ENCODE results near the gene EIF4E2. TPM values are rescaled to one million over a fixed set of nuclear protein-coding genes. Genes with fewer than 3 reads are reported as not detected.

Gene EIF4E2, protein sequence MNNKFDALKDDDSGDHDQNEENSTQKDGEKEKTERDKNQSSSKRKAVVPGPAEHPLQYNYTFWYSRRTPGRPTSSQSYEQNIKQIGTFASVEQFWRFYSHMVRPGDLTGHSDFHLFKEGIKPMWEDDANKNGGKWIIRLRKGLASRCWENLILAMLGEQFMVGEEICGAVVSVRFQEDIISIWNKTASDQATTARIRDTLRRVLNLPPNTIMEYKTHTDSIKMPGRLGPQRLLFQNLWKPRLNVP
- total RNA-seq, result 10 to 100 TPM; 54.0 to 62.0 TPM

DNA sequence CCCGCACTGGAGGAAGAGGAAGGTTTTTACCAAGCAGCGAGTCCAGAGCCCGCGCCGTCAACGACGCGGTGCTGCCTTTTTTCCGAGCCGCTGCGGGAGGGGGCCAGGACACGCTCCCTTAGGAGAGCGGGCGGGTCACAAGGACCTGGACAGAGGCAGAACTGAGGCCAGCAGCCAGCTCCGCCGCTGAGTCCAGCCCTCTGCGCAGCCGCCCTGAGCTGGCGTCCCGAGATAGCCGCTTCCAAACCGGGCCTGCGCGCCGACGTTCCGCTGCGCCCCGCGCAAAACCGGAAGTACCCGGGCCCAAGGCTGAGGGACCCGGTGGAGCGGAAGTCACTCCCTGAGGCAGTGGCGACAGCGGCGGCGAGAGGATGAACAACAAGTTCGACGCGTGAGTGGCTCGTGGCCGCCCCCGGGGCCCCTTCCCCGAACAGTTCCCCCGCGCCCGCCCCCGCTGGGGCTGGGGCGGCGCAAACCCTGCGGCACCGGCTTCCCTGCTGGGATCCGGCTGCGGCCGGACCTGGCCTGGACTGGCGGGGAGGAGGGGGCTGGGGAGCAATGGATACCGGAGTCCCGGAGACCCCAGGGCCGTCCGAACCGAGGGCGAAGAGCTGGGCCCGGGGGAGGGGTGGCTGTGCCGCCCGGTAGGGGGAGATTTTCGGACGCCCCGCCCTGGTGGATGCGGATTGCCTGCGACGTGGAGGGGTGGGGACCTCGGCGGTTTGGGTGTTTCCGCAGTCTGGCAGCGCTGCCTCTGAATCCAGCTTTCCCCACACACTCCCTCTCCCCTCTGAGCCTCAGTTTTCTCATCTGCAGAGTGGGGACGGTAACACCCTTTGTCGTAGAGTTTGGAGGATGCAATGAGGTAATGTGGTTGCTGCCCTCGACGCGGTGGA, at the start of gene EIF4E2, which contains the start of gene TIGD1:
Gene EIF4E2, plus strand, starts transcription at position 336 of the 896 bp plus-strand sequence. Its CDS starts 36 bp downstream, at position 372.
Gene TIGD1, minus strand, starts transcription at position 204 of the 896 bp plus-strand sequence. CDS start 675 bp downstream, outside the sequence.
- Mint-ChIP-seq H3K36me3 (peaks cover 41 to 58% of the 10 kb centered on the region in 2 donors), H3K27ac (peak within 1 kb of the TSS; percentile 96 to 100), H3K9me3 (peaks cover 4% of the 10 kb centered on the region in 2 donors)
- peak; percentile 94 to 95 for ATAC-seq
- peak; percentile 91 for DNase-seq (ENCODE audit: low spot score in 2 of 2)

DNA sequence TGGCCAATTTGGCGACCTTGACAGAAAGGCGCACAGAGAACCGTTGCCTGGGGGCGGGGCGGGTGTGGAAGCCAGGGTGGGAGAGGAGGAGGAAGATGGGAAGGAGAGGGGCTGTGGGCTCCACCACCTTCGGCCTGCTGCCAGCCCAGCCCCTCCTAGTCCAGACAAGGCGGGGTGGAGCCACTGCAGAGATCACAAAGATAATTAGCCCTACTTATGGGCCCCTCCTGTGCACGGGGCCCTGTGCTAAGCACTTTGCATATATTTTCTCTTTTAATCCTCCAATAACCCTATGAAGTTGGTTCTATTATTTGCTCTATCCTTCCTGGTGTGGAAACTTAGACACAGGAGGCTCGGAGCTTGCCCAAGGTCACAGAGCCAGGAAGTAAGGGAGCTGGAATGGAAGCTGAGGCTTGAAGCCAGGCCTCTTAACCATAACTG, 49.1 kb upstream of the EIF4E2 start:
- ATAC-seq (no peak), DNase-seq (ENCODE audit: low spot score in 2 of 2) (no peak)
- Mint-ChIP-seq H3K27ac (no peak overlapping the region), H3K36me3 (no peaks in the 10 kb centered on the region), H3K9me3 (no peaks in the 10 kb centered on the region)

DNA sequence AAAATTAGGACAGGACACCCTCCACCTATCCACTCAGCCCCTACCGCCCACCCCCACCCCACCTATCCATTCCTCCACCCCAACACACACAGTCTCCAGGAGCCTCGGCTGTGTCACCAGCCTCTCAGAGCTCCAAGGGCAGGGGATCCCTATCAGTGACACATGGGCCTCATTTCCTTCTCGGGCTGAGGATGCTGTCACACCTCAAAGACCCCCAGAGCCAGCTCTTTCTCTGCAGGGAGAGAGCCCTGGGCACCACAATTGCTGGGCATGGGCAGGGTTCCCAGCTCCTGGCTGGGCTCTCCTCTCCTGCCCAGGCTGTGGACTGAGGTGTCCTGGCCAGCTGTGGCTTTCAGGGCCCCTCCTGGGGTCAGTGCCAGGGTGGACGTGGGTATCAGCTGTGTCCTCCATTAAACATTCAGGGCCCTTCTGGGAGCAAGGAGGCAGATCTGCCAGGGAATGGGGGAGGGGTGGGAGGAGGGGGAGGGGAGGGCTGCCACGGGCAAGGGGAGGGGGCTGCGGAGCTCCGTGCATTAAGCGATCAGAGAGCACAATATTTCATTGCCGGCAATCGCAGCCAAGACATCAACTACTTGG, 48.6 kb upstream of the EIF4E2 start:
- DNase-seq (ENCODE audit: low spot score in 2 of 2) (no peak), ATAC-seq (no peak)
- Mint-ChIP-seq H3K9me3 (no peaks in the 10 kb centered on the region), H3K27ac (no peak overlapping the region), H3K36me3 (no peaks in the 10 kb centered on the region)

DNA sequence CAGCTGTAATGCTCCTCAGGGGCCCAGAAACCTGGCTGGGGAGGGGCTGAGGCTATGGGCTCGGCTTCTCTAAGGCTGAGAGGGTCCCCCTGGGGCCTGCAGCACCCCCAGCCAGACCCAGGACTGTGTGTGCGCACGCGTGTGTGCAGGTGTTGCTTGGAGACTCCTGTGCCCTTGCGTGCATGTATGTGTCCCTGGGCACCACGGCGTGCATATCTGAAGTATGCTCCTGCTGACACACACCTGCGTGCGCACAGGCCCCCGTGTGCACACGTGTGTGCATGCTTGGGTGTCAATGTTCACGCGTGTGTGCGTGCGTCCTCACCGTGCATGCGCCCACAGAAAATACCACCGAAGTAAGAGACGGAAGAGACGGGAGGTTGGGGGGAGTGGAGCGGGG, 48.0 kb upstream of the EIF4E2 start:
- ATAC-seq (peak; percentile 18 to 19), DNase-seq (ENCODE audit: low spot score in 2 of 2) (no peak)
- no peak overlapping the region for H3K27ac Mint-ChIP-seq

DNA sequence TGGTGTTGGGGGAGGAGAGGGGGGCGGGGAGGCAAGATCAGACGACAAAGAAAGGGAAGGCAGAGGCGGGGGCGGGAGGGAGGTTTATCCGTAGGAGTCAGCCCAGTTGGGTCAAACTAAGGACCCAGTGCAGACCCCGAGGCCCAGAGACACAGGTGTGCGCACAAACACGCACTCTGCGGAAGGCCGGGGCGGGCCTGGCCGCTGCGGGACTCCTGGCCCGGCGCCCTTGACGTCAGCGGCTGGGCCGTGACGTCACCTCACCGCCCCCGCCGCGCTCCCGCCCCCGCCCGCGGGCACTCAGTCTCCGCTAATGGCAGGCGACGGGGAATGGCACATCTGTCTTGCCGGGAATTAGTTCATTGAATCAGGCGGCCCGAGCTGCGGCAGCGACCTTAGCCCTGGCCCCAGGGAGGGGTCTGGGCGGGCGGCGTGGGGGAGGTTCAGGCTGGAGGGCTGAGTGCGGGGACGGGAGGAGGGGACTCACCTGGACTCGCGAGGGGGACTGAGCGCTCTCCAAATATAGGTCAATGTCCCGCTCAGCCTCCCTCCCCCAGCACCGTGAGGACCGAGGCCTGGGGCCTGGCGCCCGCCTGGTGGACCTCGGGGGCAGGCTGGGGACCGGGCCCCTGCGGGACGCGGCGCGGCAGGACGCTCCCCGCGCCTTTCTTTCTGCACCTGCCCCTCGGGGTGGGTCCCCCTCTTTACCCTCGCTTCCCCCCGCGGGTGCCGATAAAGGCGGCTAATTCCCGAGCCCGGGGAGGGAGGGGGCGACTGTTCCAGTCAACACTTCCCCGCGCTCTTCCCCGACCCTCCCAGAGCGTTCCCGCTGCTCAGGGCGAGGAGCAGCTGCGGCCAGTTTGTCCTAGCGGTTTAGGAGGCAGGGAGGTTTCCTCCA, 47.3 kb upstream of the EIF4E2 start:
- DNase-seq (ENCODE audit: low spot score in 2 of 2) (peak in 1 of 2 donors; percentile 30), ATAC-seq (peak; percentile 58)
- Mint-ChIP-seq H3K27ac (no peak overlapping the region), H3K9me3 (no peaks in the 10 kb centered on the region), H3K36me3 (no peaks in the 10 kb centered on the region)

More for the DNA sequence above, 48.0 kb upstream of the EIF4E2 start:
- Mint-ChIP-seq H3K9me3 (no peaks in the 10 kb centered on the region), H3K36me3 (no peaks in the 10 kb centered on the region)

DNA sequence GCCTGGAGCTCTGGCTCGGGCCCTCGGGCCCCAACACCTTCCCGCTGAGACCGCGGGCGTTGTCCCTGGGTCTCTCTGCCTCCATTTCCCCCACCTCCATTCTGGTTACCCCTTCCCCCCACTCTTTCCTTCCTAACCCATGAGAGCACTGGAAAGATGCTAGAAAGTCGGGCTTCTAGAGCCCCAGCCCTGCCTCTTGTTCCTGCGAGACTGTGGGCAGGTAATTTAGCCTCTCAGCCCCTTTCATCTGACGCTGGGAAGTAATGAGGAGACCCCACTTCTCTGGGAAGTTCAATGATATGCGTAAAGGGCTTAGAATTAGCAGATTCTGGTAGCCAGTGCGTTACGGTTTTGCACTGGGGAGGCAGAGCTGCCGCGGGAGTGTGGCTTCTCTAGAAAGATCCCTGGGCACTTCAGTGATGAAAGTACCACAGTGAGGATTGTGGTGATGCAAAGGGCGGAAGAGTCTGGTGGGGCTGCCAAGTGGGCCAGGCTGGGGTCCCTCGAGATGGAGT, 46.6 kb upstream of the EIF4E2 start:
- no peak overlapping the region for H3K27ac Mint-ChIP-seq
- ATAC-seq, result no peak
- DNase-seq (ENCODE audit: low spot score in 2 of 2), result no peak
- H3K36me3 Mint-ChIP-seq, result no peaks in the 10 kb centered on the region
- H3K9me3 Mint-ChIP-seq, result no peaks in the 10 kb centered on the region

DNA sequence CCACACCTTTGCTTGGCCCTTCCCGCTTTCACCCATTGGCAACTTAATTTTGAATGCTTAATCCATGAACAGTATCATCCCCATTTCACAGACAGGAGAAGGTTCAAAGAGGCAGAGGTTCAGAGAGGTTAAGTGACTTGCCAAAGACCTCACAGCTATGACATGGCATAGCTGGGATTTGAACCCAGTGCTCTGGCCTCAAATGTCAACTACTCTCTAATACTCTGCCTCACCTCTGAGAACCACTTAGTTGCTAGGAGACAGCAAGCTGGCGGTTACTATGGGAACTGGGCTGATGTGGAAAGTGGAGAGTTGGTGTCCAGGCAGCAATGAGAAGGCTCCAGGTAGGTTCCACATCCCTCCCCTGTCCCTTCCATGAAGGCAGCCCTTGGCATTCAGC, 46.1 kb upstream of the EIF4E2 start:
- H3K36me3 Mint-ChIP-seq, result no peaks in the 10 kb centered on the region
- H3K9me3 Mint-ChIP-seq, result no peaks in the 10 kb centered on the region
- H3K27ac Mint-ChIP-seq, result no peak overlapping the region
- no peak for DNase-seq (ENCODE audit: low spot score in 2 of 2)
- no peak for ATAC-seq

DNA sequence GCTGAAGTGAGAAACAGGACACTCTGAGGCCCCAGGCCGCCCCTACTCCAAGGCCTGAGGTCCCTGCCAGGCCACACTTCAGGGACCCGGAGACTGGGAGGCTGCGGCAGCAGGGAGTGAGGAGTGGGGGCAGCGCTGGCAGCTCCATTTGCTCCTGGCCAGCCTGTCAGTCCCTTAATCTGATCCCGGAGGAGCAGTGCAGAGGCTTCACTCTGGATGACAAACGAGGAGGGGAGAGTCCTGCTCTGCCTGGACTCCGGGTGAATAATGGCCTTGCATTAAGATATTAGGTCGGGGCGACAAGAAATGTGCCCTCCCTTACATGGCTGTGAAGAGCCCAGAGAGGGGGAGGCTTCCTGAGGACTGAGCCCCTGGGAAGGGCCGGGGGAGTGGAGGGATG, 44.6 kb upstream of the EIF4E2 start:
- Mint-ChIP-seq H3K27ac (no peak overlapping the region), H3K9me3 (no peaks in the 10 kb centered on the region), H3K36me3 (no peaks in the 10 kb centered on the region)
- ATAC-seq, result no peak
- no peak for DNase-seq (ENCODE audit: low spot score in 2 of 2)

DNA sequence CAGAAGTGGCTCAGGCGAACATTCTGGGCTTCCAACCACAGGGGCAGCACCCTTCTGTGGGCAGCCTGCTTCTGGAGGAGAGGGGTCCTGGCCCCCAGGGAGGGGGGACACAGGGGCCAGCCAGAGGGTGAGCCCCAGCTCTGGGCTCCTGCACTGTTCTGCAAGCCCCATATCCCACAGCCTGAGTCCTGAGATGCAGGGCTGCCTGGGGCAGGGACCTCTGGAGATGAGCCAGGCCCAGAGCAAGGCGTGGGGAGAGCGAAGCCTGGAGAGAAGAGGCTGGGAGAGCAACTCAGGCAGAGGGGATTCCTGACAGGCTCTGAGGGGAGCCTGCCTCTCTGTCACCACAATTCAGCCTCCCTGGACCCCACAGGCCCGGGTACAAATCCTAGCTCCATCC, 43.8 kb upstream of the EIF4E2 start:
- no peak overlapping the region for H3K27ac Mint-ChIP-seq
- H3K36me3 Mint-ChIP-seq, result no peaks in the 10 kb centered on the region
- no peak for DNase-seq (ENCODE audit: low spot score in 2 of 2)
- ATAC-seq, result no peak
- H3K9me3 Mint-ChIP-seq, result no peaks in the 10 kb centered on the region

DNA sequence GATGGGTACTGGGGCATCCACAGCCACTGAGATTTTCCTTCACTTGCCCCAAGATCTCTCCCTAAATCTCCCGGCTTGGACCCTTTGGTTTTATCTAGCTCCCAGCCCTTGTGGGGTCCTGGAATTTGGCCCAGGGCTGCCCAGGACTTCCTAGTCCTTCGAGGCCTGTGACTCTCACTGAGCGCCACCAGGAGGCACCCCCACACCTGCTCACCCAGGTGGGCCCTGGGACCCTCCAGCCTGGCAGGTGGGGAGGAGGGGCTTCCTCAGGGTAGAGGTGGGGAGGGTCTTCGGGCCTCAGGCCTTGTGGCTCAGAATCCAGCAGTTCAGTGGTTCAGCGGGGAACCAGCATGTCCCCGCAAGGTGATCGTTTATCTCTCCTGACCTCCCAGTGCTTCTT, 42.2 kb upstream of the EIF4E2 start:
- H3K36me3 Mint-ChIP-seq, result no peaks in the 10 kb centered on the region
- DNase-seq (ENCODE audit: low spot score in 2 of 2), result no peak
- no peak for ATAC-seq
- no peaks in the 10 kb centered on the region for H3K9me3 Mint-ChIP-seq
- no peak overlapping the region for H3K27ac Mint-ChIP-seq

DNA sequence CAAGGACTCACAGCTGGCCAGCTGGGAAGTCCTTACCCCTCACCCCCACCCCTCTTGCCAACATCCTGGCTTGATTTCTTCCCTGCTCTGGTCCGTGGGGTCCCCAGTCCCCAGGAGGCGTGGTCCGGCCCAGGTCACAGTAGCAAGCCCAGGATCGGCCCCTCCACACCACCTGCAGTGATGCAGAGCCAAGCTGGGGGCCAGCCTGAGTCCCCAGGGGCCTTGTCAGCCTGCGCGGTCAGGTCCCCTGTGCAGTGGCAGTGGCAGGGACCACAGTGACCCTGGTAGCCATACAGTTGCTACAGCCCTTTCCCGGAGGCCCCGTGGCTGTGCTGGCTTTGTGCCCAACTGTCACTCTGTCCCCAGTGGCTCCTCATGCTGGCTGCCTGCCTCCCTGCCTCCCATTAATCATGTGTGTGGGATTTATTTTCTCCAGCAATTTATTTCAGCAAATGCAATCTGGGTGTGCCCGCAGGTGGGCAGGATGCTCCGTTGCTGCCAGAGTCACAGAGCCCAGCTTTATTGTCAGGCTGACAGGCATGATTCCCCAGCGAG, 39.1 kb upstream of the EIF4E2 start:
- ATAC-seq (no peak), DNase-seq (ENCODE audit: low spot score in 2 of 2) (no peak)

DNA sequence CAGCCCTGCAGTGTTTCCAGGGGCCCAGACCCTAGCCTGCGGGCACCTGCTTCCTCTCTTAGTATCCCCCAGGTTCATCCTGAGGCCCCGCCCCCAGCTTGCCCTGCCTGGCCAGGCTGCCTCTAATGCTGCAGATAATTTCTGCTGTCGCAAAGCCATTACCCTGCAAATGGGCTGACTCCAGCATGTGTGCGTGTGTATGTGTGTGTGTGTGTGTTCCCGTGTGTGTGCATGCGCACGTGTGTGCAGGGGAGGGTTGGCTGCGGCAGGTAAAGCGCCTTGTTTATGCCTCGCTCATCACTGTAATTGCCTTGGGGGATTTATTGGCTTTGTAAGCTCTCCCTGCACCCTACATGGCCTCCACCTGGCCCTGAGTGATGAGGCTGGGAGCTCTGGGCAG, 37.9 kb upstream of the EIF4E2 start:
- H3K36me3 Mint-ChIP-seq, result no peaks in the 10 kb centered on the region
- DNase-seq (ENCODE audit: low spot score in 2 of 2), result no peak
- no peak overlapping the region for H3K27ac Mint-ChIP-seq
- H3K9me3 Mint-ChIP-seq, result no peaks in the 10 kb centered on the region
- ATAC-seq, result no peak

More for the DNA sequence above, 39.1 kb upstream of the EIF4E2 start:
- Mint-ChIP-seq H3K36me3 (no peaks in the 10 kb centered on the region), H3K27ac (no peak overlapping the region), H3K9me3 (no peaks in the 10 kb centered on the region)

DNA sequence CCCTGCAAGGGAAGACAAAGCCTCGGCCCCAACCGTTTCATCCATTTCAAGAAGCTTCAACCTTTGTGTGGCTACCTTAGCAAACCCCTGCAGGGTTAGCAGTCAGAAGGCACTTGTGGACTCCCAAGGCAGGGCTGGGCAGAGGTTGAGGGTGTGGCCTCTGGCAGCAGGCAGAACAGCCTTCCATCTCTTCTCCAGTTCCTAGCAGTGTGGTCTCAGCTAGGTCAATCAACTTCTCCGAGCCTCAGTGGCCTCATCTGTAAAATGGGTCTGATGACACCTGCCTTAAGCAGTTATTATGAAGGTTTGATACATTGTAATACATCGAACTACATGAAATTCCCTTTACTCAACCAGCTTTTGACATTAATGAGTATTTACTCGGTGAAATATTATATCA, 37.1 kb upstream of the EIF4E2 start:
- no peak overlapping the region for H3K27ac Mint-ChIP-seq
- ATAC-seq (no peak), DNase-seq (ENCODE audit: low spot score in 2 of 2) (no peak)
- H3K36me3 Mint-ChIP-seq, result no peaks in the 10 kb centered on the region
- H3K9me3 Mint-ChIP-seq, result no peaks in the 10 kb centered on the region

DNA sequence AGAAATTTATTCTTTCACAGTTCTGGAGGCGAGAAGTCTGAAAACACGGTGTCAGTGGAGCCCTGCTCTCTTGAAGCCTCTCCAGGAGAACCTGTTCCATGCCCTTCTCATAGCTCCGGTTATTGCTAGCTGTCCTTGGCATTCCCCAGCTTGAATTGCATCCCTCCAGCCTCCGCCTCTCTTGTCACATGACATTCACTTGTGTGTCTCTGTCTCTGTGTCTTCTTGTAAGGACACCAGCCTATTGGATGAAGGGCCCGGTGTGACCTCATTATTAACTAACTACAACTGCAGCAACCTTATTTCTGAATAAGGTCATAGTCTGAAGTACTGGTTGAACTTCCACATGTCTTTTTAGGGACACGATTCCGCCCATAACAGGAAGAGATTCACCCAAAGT, 34.9 kb upstream of the EIF4E2 start:
- DNase-seq (ENCODE audit: low spot score in 2 of 2) (no peak), ATAC-seq (no peak)
- no peak overlapping the region for H3K27ac Mint-ChIP-seq
- no peaks in the 10 kb centered on the region for H3K36me3 Mint-ChIP-seq
- no peaks in the 10 kb centered on the region for H3K9me3 Mint-ChIP-seq

DNA sequence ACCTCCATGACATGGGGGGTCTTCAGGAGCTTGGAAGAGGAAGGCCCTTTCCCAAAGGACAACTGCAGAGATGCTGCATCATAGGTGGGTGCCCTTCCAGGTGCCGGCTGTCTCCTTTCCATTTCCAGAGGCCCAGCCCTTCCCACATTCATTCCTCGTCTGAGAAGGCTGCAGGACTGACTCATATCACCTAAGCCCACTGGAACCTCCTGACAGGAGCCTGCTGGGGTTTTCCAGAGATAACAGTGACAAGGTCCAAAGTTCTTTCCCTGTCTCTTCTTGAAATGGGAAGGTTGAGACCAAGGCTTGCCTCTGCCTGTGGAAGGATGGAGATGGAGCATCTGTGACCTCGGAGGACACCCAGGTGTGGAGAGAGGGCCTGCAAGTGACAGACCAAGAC, 33.9 kb upstream of the EIF4E2 start:
- Mint-ChIP-seq H3K9me3 (no peaks in the 10 kb centered on the region), H3K27ac (peak overlapping the region in 1 of 2 donors; percentile 37), H3K36me3 (no peaks in the 10 kb centered on the region)
- no peak for ATAC-seq
- DNase-seq (ENCODE audit: low spot score in 2 of 2), result no peak

DNA sequence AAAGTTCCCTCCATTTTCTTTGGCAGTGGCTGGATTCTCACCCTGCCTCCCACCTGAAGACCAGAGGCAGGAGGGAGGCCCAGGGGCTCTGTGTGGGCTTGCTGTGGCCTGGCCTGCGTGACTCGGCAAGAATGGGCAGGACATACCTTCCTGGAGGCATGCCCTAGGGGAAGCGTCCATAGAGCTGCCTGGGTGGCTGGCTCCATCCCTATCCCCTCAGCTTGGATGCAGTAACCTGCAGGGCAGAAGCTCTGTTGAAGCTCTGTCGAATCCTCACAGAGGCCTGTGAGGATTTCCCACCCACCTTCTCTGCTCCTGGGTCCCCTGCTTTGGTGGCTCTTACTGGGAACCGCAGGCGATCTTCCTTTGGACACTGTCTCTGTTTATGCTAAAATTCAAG, 31.6 kb upstream of the EIF4E2 start:
- Mint-ChIP-seq H3K36me3 (no peaks in the 10 kb centered on the region), H3K9me3 (no peaks in the 10 kb centered on the region), H3K27ac (no peak overlapping the region)
- DNase-seq (ENCODE audit: low spot score in 2 of 2) (no peak), ATAC-seq (no peak)

Measured in activated naive CD4-positive, alpha-beta T cell treated with anti-CD3 and anti-CD28 coated beads, Interleukin-2, amount 50 U/mL, for 72 hours (primary cell).